Liver (tissue), 3 donors: Measurements from ENCODE around the gene RGPD4.

Experiments
- ATF3 ChIP-seq: IDR thresholded peaks from 2 replicates; pipeline ENCODE4 v1.6.1; 2016; ENCODE audit warnings: antibody characterized with exemption
- CTCF ChIP-seq: fragments of 150-350 bp; IDR thresholded peaks from 2 replicates; pipeline ENCODE4 v1.5.1; 2017; ENCODE audit warnings: improper control_type of control experiment, low read depth, low read length; ENCODE audit not compliant: missing input control
- EGR1 ChIP-seq, 2 donors: IDR thresholded peaks; 2 replicates each; pipeline ENCODE4 v1.6.1; 2016 to 2018; ENCODE audit warnings: antibody characterized with exemption in 2 of 2, low read depth in 2 of 2
- GABPA ChIP-seq, 2 donors: IDR thresholded peaks in 1 of 2; conservative IDR thresholded peaks in 1 of 2; 2 replicates each; pipeline ENCODE4 v1.6.1; 2016; ENCODE audit warnings: antibody characterized with exemption in 2 of 2, mild to moderate bottlenecking in 1 of 2, moderate library complexity in 1 of 2
- HNF4A ChIP-seq, 2 donors: conservative IDR thresholded peaks; 2 replicates each; pipeline ENCODE4 v1.6.1; 2016; ENCODE audit warnings: antibody characterized with exemption in 2 of 2, mild to moderate bottlenecking in 2 of 2
- JUND ChIP-seq, 2 donors: IDR thresholded peaks; 2 replicates each; pipeline ENCODE4 v1.6.1; 2016; ENCODE audit warnings: antibody characterized with exemption in 2 of 2
- MAX ChIP-seq: IDR thresholded peaks from 2 replicates; pipeline ENCODE4 v1.6.1; 2016; ENCODE audit warnings: antibody characterized with exemption
- RAD21 ChIP-seq, 2 donors: IDR thresholded peaks; 2 replicates each; pipeline ENCODE4 v1.6.1; 2016; ENCODE audit warnings: antibody characterized with exemption in 2 of 2, mild to moderate bottlenecking in 2 of 2
- REST ChIP-seq: IDR thresholded peaks from 2 replicates; pipeline ENCODE4 v1.6.1; 2016; ENCODE audit warnings: antibody characterized with exemption, mild to moderate bottlenecking
- RXRA ChIP-seq, 2 donors: IDR thresholded peaks; 2 replicates each; pipeline ENCODE4 v1.6.1; 2017 to 2018; ENCODE audit warnings: antibody characterized with exemption in 2 of 2, mild to moderate bottlenecking in 1 of 2
- SP1 ChIP-seq: IDR thresholded peaks from 2 replicates; pipeline ENCODE4 v1.6.1; 2018; ENCODE audit warnings: antibody characterized with exemption, mild to moderate bottlenecking
- TAF1 ChIP-seq: conservative IDR thresholded peaks from 2 replicates; pipeline ENCODE4 v1.6.1; 2016; ENCODE audit warnings: antibody characterized with exemption, mild to moderate bottlenecking
- YY1 ChIP-seq: IDR thresholded peaks from 2 replicates; pipeline ENCODE4 v1.6.1; 2016; ENCODE audit warnings: antibody characterized with exemption, mild to moderate bottlenecking
- ZBTB33 ChIP-seq: IDR thresholded peaks from 2 replicates; pipeline ENCODE4 v1.6.1; 2016; ENCODE audit warnings: antibody characterized with exemption
- donor health status: healthy.
- donor health status: healthy.

GRCh38 chr2:107790837-107791236, 35.9 kb upstream of the RGPD4 start:
- TF ChIP-seq REST (no peak), CTCF (no peak), EGR1 (IDR thresholded peaks at IDR 0.05; ENCODE audit: low read depth in 2 of 2) (no peak), SP1 (no peak), TAF1 (no peak), YY1 (no peak), RAD21 (IDR thresholded peaks at IDR 0.05) (no peak), JUND (IDR thresholded peaks at IDR 0.05) (no peak), MAX (no peak), GABPA (IDR thresholded peaks at IDR 0.05 in 1 of 2, conservative IDR thresholded peaks at IDR 0.05 in 1 of 2) (no peak), HNF4A (conservative IDR thresholded peaks at IDR 0.05) (no peak), ATF3 (no peak), ZBTB33 (no peak), RXRA (IDR thresholded peaks at IDR 0.05) (no peak)
